ENCODE data around the gene FBXO10. TPM values are rescaled to one million over a fixed set of nuclear protein-coding genes. Genes with fewer than 3 reads are reported as not detected.

The FBXO10 gene
- total RNA-seq, 4 donors from 2014 or later, result 2.8 to 12.9 (median 9.4) TPM; not detected in 1

GRCh38 chr9:37523916-37524315 is 52.3 kb downstream of the FBXO10 start:
- no peaks in the 10 kb centered on the region for H3K27me3 ChIP-seq
- DNase-seq, result no peak
- TF ChIP-seq POLR2A (IDR thresholded peaks at IDR 0.05), result no peak
- TF ChIP-seq, protein P1, sequence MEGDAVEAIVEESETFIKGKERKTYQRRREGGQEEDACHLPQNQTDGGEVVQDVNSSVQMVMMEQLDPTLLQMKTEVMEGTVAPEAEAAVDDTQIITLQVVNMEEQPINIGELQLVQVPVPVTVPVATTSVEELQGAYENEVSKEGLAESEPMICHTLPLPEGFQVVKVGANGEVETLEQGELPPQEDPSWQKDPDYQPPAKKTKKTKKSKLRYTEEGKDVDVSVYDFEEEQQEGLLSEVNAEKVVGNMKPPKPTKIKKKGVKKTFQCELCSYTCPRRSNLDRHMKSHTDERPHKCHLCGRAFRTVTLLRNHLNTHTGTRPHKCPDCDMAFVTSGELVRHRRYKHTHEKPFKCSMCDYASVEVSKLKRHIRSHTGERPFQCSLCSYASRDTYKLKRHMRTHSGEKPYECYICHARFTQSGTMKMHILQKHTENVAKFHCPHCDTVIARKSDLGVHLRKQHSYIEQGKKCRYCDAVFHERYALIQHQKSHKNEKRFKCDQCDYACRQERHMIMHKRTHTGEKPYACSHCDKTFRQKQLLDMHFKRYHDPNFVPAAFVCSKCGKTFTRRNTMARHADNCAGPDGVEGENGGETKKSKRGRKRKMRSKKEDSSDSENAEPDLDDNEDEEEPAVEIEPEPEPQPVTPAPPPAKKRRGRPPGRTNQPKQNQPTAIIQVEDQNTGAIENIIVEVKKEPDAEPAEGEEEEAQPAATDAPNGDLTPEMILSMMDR (IDR thresholded peaks at IDR 0.05), result no peak
- no peaks in the 10 kb centered on the region for H3K4me1 ChIP-seq
- no peak overlapping the region for H3K27ac ChIP-seq
- no peaks in the 10 kb centered on the region for H3K36me3 ChIP-seq
- intact Hi-C loops (cut with DNase I; ENCODE audit: low total_unique reads), result no loop called here
- no peak overlapping the region for H3K4me3 ChIP-seq
- no peaks in the 10 kb centered on the region for H3K9me3 ChIP-seq

DNA sequence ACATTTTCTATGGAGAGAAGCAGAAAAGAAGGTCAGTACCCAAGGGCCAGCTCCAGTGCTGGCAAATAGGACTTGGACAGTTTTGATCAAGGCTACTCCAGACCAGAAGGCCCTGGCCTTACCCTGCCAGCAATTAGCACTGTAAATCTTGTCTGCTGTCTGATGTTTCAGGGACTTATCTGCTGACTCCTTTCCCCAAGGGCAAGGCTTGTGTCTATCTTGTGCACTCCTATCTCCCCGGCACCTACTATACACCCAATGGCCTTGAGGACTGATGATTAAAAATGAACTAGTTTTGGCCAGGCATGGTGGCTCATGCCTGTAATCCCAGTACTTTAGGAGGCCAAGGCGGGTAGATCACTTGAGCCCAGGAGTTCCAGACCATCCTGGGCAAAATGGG is 53.2 kb downstream of the FBXO10 start:
- Histone ChIP-seq H3K36me3 (no peaks in the 10 kb centered on the region), H3K9me3 (no peaks in the 10 kb centered on the region), H3K4me3 (no peak overlapping the region), H3K27ac (no peak overlapping the region), H3K4me1 (no peaks in the 10 kb centered on the region), H3K27me3 (no peaks in the 10 kb centered on the region)
- intact Hi-C loops (cut with DNase I; ENCODE audit: low total_unique reads), result no loop called here
- TF ChIP-seq POLR2A (IDR thresholded peaks at IDR 0.05), result no peak
- TF ChIP-seq, protein P1 (IDR thresholded peaks at IDR 0.05), result no peak
- no peak for DNase-seq

GRCh38 chr9:37521111-37521510 is 55.1 kb downstream of the FBXO10 start:
- no peak for DNase-seq
- no peak overlapping the region for H3K27ac ChIP-seq
- H3K36me3 ChIP-seq, result no peaks in the 10 kb centered on the region
- no peaks in the 10 kb centered on the region for H3K4me1 ChIP-seq
- TF ChIP-seq POLR2A (IDR thresholded peaks at IDR 0.05), result no peak
- TF ChIP-seq, protein P1 (IDR thresholded peaks at IDR 0.05), result no peak
- no peak overlapping the region for H3K4me3 ChIP-seq
- H3K27me3 ChIP-seq, result no peaks in the 10 kb centered on the region
- intact Hi-C loops (cut with DNase I; ENCODE audit: low total_unique reads), result no loop called here
- H3K9me3 ChIP-seq, result no peaks in the 10 kb centered on the region

GRCh38 chr9:37520641-37521040 is 55.5 kb downstream of the FBXO10 start:
- Histone ChIP-seq H3K4me3 (no peak overlapping the region), H3K9me3 (no peaks in the 10 kb centered on the region), H3K27me3 (no peaks in the 10 kb centered on the region), H3K4me1 (no peaks in the 10 kb centered on the region), H3K36me3 (no peaks in the 10 kb centered on the region), H3K27ac (no peak overlapping the region)
- TF ChIP-seq, protein P1 (IDR thresholded peaks at IDR 0.05), result no peak
- TF ChIP-seq POLR2A (IDR thresholded peaks at IDR 0.05), result no peak
- no peak for DNase-seq
- intact Hi-C loops (cut with DNase I; ENCODE audit: low total_unique reads), result no loop called here

- H3K9me3 ChIP-seq, result no peaks in the 10 kb centered on the region
- no peak overlapping the region for H3K27ac ChIP-seq
- TF ChIP-seq, protein P1 (IDR thresholded peaks at IDR 0.05), result no peak
- TF ChIP-seq POLR2A (IDR thresholded peaks at IDR 0.05), result no peak
- H3K4me1 ChIP-seq, result no peaks in the 10 kb centered on the region
- intact Hi-C loops (cut with DNase I; ENCODE audit: low total_unique reads), result no loop called here
- no peaks in the 10 kb centered on the region for H3K36me3 ChIP-seq
- H3K4me3 ChIP-seq, result no peak overlapping the region
- H3K27me3 ChIP-seq, result no peaks in the 10 kb centered on the region
- no peak for DNase-seq
Observed at GRCh38 chr9:37517923-37518322, 58.3 kb downstream of the FBXO10 start.
